GM19438 (cell line): Measurements from ENCODE around the gene ITGB7.

Experiments used
- ATAC-seq: cut with Tn5 transposase; IDR thresholded peaks from one replicate; pipeline ENCODE4 v1.9.1; 2021; ENCODE audit warnings: low read depth; ENCODE audit not compliant: unreplicated experiment

The ITGB7 gene

DNA sequence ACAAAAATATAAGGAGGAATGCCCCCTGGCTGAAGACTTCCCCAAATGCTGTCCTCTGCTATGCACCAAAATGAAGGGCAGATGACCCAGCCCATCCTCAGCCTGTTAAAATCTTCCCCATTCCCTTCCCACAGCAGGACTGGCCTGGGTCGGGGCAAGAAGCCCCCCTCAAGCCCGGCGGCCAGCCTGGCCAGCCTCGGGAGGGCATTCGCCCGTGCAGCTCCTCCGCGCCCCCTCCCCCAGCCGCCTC lies 24.5 kb upstream of the ITGB7 start:
- ATAC-seq, result no peak

DNA sequence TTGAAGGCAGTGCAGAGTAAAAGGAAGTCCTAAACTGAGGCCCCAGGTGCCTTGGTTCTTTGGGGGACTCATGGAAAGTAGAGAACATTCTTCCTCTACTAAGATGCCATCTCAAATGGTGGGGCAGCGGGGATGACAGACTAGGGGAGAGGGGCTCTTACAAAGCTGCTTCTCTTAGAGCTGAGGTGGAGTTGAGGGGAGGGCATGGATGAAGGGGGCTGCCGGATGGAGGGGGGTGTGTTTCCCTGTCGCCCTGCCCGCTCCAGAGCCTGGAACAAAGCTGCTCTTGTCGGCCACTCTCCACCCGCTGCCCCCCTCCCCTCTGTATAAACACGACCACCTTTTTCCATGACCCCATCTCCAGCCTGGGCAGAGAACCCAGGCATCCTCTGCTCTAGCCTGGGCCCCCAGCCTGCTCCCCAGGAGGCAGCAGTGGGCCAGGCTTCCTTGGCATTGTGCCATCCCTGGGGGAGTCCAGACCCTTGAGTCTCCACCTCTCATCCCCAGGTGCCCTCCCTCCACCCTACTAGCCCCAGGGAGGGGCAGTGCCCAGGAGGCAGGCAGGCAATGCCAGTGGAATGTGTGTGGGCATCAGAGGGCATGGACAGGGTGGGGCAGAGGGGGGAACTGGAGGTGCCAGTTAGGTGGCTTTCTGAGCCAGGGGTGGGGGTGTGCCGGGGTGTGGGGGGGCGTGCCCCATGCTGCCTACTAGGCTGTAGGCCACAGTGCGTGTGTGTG lies 23.2 kb upstream of the ITGB7 start:
- no peak for ATAC-seq

DNA sequence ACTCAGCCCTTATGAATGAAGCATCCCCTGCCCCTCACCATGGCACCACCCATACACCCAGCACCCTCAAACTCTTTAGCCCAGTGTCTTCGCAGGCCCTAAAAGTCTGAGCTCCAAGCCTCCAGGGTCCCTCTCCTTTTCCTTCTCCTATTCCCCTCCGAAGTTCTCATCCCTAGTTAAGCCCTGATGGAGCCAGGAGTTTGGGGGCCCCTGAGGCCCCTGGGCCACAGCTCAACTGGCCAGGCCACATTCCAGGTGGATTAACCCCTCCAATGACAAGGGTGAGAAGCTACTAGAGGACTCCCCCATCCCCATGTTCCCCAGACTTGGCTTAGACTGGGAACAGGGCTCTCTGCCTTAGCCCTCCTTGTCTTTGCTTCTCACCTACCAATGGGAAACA lies 22.4 kb upstream of the ITGB7 start:
- no peak for ATAC-seq

DNA sequence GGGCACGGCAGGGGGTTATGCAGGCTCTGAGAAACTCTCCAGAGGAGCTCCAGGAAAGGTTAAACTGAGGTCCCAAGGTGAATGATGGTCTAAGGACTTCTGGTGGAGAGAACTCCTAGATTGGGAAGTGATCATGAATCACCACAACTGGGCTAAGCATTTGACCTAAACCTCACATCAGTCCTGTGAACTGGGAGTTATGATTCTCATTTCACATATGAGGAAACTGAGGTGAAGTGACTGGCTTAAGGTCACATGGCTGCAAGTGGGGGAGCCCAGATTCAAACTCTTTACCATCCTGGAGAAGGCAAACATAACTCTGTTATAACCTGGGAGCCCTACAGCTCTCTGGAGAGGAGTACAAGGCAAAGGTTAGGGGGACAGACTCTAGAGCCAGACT lies 20.8 kb upstream of the ITGB7 start:
- ATAC-seq, result no peak

DNA sequence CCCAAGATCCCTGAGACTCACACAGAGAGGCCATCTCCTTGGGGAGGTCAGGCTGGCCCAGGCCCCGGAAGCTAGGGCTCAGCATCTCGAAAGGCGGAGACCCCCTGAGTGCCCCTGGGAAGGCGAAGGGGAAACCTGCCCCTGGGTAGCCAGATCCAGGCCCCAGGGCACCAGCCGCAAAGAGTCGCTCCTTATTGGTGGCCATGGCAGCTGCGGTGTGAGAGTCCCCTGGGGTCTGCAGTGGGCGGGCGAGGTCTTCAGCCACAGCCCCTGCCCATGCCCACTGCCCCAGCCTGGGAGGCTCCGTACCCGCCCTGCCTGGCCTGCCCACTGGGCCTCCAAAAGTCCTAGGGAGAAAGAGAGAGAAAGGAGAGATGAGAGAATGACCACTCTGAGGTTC lies 20.3 kb upstream of the ITGB7 start:
- ATAC-seq, result no peak

DNA sequence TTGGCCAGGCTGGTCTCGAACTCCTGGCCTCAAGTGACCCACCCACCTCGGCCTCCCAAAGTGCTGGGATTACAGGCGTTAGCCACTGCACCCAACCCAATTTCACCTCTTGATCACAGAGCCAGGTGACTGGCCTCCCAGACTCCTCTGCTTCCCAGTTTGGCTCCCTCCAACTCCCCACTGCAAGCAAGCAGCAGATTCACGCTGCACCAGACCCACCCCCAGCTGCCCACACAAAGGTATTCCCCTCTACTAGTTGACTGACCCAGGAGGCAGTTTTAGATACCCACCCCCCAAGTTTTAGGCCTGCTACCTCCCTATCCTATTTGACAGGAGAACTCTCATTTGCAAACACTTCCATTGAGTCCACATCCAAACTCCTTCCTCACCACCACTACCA lies 19.8 kb upstream of the ITGB7 start:
- ATAC-seq, result no peak

DNA sequence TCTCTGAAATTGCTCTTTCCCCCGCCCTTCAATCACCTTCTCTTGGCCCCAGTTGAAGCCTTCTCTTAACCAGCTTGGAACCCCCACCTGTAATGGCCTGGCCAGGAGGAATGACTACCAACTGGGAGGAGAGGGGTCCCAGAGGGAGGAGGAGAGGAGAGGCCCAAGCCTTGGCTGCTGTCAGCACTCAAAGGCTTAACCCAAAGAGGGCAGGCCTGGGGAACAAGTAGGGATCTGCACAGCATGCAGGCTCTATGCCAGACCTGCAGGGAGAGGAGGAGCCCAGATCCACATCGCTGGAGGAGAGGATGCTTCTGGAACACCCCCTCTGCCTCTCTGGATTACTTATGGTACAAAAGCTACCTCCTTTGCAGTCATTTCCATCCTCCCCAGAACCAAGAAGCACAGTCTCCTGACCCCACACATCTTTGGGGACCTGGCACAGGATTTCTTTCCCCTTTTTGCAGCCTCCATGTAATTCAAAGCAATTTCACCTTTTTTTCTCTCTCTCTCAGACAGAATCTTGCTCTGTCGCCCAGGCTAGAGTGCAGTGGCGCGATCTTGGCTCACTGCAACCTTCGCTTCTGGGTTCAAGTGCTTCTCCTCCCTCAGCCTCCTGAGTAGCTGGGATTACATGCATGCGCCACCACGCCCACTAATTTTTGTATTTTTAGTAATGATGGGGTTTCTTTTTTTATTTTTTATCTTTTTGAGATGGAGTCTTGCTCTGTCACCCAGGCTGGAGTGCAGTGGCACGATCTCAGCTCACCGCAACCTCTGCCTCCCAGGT lies 18.8 kb upstream of the ITGB7 start:
- no peak for ATAC-seq

DNA sequence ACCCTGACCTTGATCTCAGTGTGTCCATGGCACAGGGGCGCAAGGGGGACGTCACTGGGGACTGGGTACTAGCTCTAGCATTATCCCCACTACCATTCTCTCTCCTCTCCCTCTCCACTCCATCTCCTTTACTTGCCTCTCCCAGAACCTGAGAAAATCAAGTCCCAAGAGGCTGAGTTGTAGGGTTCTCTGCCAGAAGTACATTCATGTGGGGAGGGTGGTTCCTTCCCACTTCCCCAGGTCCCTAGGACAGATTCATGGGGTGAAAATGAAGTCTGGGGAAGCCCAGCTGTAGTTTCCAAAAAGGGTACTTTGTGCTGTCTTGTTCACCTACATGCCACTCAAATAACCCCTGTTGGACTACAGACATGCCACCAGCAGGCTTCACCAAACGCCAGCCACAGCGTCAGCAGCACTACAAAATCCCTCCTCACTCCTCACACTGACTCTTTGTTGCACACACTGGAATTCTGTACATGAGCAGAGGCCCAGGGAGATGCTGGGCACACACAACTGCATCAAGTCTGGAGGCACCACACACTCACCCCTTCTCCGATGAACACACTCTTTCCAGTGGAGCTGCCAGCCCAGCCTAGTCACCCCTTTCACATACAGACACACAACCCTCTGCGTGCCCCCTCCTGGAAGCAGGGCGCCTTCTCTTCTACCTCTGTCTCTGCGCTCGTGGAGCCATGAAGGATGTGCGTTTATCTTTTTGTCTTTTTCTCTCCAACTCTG lies 18.0 kb upstream of the ITGB7 start:
- no peak for ATAC-seq

DNA sequence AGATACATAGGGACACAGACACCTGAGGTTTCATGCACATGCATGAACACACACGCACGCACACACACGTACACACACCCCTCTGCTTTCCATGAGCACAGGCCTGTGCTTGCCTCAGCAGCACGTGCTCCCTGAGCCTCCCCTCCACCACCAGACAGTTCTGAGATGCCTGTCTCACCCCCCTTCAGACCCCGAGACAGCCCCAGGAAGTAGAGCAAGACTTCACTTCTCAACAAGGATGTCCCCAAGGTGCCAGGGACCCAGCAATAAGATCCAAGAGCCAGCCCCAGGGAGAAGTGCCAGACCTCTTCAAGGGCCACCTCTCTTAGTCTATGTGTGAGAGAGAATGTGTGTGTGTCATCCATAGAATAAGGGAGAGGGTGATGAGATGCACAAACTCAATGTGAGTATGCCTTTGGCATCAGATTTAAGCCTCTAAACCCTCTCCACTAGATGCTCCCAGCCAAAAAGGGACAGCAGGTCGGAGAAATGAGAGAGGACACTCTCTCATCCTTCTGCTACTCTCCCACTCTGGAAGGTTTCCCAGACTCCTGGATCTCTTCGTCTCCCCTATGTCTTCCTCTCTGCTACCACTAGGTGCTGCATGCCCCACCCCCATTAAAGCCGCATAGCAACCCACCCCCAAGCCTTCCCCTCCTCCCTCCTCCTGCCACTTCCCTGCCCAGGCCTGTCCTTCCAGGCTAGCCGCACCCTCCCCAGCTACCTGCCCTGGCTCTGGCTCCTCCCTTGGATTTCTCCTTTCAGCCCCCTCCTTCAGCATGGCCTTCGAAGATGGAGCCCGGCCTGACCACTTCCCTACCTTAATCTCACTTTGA lies 17.2 kb upstream of the ITGB7 start:
- no peak for ATAC-seq

DNA sequence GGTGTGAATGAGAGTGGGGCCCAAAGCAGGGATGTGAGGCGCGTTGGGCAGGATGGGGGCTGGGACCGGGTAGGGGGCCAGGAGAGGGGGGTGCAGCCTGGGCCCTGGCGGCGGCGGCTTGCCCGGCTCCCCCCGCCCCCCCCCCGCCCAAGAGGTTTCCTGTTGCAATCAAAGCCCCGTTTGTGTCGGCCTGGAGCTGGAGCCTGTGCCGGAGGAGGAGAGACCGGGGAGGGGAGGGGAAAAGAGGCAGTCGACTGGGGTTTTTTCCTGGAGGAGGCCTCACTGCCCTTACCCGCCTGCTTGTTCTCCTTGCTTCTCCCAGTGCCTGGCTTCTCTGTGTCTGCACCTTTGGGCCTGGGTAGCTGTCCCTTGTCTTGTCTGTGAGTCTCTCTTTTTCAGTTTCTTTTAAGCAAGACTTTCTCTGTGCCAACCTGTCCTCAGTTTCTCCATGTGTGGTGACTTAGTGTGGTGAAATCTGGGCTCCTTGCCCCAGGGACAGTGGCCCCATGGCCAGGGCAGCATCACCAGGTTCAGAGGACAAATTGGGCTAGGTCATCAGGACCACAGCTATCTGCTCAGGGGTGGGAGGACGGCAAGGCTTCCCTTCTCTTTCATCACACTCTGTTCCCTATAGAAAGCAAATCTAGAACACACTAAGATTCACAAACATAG lies 16.5 kb upstream of the ITGB7 start:
- no peak for ATAC-seq

DNA sequence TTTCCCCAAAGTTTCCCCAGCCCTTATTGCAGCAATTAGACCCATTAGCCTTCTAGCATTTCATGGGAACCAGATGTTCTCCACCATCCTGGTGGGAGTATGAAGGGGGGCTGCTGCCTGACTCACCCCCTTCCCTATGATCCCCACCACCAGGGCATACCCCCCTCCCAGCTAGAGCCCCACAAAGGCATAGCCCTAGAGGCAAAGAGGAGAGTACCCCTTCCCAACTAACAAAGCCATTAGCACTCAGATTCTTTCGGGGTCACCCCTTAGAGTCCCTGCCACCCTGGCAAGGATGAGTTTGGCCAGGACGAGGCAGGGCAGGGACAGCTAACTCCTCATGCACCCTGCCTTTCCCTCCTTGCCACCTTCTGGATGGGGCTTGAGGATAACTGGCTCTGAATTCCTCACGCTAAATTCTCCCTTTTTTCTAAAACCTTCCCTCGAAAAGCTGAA lies 15.8 kb upstream of the ITGB7 start:
- ATAC-seq, result no peak

DNA sequence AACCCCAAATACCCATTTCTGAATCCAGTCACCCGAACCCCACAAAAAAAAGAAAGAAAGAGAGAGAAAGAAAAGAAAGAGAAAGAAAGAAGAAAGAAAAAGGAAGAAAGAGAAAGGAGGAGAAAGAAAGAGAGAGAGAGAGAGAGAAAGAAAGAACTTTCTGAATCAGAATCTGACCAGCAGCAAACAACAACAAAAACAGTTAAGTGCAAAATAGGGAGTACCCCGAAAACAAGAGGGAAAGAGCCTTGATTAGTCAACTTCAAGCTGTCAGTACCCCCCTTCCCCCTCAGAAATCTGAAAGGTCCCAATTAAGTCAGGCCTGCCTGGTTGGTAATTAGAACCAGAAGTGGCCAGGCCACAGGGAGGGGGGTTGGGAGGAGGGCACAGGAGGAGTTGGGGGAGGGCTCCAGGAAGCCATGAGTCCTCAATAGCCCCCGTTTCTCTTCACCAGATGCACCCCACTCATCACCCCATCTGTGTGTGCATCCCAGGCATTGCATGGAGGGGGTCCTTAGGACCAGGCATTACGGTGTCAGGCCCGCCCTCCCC lies 15.2 kb upstream of the ITGB7 start:
- no peak for ATAC-seq

DNA sequence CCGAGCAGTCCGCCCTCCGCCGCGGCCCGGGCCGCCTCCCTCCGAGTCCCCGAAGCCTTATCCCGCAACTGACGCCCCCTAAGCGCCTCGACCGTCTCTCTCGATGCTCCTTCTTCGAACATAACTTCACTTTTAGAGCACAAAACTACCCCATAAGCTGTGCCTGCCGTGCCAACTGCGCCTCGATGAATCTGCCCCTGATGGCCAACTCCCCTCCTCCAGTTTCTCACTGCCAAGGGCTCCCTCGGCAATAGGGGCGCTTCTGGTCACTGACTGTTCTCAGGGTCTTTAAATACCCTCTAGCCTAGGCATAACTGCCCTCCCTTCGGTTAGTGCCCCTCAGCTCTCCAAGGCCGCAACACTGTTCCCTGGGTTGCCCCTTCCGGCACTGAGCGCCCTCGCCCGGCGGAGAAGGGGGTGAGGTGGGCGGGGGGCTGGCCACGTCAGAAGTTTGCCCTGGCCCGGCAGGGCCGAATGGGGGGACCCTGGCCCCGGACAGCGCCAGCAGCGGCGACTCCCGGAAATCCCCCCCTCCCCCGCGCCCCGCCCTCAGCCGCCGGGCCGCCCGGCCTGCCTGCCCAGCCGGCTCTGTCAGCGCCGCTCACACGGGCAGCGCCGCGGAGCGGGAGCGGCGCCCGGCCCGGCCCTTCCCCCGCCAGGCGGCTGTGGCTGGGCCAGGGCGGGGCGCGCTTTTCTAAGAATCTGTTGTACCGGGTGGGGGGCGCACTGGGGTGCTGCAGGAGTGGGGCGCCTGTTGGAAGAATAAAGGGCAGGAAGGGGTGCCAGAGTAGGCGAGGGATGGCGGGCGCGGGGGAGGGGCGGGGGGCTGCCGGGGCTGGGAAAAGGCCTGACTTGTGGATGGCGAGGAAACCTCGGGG lies 14.4 kb upstream of the ITGB7 start:
- no peak for ATAC-seq

DNA sequence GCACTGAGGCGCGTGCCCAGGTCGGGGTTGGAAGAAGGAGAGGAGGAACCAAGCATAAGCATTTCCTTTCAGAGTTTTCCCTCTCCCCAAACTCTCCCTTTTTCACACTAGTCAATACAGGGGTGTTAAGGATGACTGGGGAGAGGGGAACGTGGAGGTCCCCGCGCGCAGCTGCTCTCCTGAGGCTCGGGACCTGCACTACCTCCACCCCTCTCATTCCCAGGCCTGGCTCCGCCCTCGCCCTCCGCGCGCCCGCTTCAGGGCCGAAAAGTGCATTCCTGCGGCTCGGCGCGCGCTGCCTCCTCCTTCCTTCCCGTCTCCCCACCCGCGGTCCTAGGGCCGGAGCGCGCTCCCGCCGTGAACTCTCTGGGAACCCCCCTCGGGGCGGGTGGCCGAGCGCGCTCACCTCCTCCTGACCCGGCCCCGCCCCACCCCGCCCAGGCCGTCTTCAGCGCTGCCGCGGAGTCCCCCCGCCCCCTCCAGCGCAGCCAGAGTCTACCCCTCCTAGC lies 13.7 kb upstream of the ITGB7 start:
- peak; percentile 56 for ATAC-seq

DNA sequence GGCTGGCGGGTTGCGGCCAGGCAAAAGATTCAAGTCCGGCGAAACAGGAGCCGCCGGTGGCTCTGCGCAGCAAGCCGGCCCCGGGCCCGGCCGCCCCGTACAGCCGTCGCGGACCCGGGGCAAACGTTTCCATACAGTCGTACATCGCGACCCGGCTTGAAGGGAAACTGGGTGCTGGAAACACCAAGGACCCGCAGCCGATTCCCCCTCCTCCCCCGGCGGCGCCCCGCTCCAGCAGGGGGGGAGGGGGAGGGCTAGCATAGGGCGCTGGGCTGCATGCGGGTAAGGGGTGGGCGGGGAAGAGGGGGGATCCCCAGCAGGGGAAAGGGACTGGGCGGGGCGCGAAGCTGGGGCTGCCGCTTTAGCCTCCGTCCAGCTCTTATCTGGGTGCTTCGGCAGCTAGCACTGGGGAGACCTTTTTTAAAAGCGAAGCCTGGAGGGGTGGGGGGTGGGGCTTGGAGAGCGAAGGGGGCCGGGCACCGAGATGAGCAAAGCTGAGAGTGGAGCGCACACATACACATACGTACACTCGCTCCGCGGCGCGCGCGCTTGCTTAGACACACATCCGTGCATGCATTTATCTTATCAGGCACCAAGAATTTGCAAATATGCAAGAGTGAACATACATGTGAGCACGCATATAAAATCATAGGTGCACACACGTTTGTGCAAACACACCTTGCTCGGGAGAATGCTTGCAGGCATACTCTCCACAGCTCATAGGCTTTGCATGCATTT lies 13.1 kb upstream of the ITGB7 start:
- peak; percentile 39 for ATAC-seq

DNA sequence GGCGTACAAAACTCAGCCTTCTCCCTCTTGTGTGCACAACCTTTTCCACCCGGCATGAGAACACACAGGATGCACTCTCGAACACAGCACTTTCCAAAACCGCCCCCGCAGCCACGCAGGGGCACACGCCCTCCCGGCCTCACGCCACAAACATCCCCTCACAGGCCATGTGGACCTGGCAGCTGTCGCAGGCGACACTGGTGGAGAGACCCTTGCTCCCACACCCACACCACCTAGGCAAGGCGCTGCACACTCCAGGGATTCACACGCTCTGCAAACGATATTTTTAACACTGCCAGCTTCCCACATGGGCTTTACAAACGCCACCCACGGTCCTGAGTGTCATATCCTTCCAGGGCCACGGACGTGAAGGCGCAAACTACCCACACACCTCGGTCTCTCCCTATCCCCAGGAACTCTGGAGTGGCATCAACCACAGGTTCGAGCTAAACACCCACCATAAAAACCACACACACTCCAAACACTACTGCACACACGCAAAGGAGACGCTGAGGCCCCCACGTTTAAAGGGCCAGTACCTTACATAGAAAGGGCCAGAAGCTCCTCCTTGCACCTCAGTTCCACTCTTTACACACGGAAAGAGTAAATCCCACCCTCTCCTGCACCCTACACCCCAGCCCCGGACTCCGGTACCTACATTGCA lies 12.4 kb upstream of the ITGB7 start:
- no peak for ATAC-seq

DNA sequence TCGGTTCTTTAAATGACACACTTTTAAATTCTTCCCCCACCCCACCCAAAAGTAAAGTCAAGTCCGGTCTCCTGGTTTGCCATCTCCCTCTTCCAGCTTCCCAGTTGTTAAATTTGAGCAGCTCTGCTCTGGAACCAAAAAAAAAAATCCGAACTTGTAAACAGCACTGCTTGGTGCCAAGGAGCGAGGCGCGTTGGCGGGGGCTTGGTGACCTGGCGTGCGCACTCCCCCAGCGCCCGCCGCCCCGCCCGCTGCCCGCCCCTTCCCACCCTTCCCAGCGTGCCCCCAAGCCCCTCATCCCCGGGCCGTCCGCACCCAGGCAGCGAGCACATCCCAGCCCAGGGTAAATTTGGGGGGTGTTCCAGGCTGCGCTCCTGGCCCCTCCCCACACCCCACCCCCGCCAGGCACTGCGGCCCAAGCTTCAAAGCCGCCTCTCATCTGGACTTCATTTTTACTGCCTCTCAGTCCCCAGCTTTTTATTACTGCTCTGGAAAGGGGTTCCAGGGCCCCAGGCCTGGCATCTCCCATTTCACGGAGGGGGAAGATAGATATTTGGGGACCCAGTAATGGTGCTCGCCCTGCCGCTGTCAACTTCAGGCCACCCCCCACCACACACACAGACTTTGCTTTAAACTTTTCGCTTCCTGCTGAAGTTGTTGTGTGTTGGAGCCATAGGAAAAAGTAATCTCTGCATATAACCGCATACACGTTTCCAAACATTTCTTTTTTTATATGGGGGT lies 11.7 kb upstream of the ITGB7 start:
- no peak for ATAC-seq
